ENCODE measurements around the gene MAP1B. TPM values are rescaled to one million over a fixed set of nuclear protein-coding genes. Genes with fewer than 3 reads are reported as not detected.

MAP1B gene
- total and polyA plus RNA-seq, 4 donors = 0.58 to 5.0 (median 2.1) TPM

DNA sequence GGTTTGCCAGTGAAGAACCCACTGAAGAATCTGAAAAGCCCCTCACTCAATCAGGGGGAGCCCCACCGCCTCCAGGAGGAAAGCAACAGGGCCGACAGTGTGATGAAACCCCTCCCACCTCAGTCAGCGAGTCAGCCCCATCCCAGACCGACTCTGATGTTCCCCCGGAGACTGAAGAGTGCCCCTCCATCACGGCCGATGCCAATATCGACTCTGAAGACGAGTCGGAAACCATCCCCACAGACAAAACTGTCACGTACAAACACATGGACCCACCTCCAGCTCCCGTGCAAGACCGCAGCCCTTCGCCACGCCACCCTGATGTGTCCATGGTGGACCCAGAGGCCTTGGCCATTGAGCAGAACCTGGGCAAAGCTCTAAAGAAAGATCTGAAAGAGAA lies 92.4 kb downstream of the MAP1B start:
- H3K9me3 ChIP-seq (ENCODE audit: control insufficient read depth in 4 of 4, low read length in 3 of 4) = no peaks in the 10 kb centered on the region
- WGBS = 93% methylated on average over 15 of the region's 15 CpGs
- H3K27me3 ChIP-seq (ENCODE audit: control insufficient read depth in 4 of 4, insufficient read depth in 4 of 4, low read length in 3 of 4) = no peaks in the 10 kb centered on the region
- H3K4me3 ChIP-seq (ENCODE audit: low read depth in 1 of 3, low read length in 3 of 3) = no peak overlapping the region
- no peaks in the 10 kb centered on the region for H3K36me3 ChIP-seq (ENCODE audit: control insufficient read depth in 4 of 4, insufficient read depth in 3 of 4, low read depth in 1 of 4, low read length in 3 of 4)
- TF ChIP-seq JUND (IDR thresholded peaks at IDR 0.05) = no peak
- no peak for TF ChIP-seq FOXA1 (IDR thresholded peaks at IDR 0.05)
- TF ChIP-seq GABPA (IDR thresholded peaks at IDR 0.05 in 1 of 2, conservative IDR thresholded peaks at IDR 0.05 in 1 of 2) = no peak
- TF ChIP-seq FOXA2 (IDR thresholded peaks at IDR 0.05) = no peak
- no peak for TF ChIP-seq RAD21 (IDR thresholded peaks at IDR 0.05)
- H3K9ac ChIP-seq (ENCODE audit: low read depth in 1 of 2, low read length in 2 of 2) = no peak overlapping the region
- H3K27ac ChIP-seq (ENCODE audit: low read depth in 1 of 2, low read length in 2 of 2) = no peak overlapping the region
- no peaks in the 10 kb centered on the region for H3K4me1 ChIP-seq (ENCODE audit: control insufficient read depth in 4 of 4, insufficient read depth in 4 of 4, low read length in 3 of 4)
- no peak for DNase-seq (ENCODE audit: low spot score)

DNA sequence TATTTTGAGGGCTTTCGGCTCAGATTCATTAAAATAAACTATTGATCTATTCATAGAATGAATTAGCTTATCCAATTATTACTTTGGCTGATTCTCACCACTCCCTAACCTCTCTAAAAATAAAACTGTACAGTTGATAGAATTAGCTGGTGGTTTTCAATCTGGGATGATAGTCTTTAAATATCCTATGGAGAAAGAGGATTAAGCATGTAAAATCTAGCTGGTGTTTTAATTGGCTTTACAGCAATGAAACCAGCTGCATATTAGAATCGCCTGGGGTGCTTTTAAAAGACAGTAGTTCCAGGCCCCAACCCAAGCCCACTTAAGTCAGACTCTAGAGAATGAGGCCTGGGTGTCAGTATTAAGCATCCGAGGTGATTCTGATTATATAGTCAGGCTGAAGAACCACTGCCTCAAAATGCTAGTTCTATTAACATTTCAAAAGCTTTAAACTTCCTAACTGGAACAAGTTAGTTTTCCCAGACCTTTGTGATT lies 95.1 kb downstream of the MAP1B start:
- no peak for DNase-seq (ENCODE audit: low spot score)
- 87% methylated on average over 3 of the region's 3 CpGs for WGBS
- no peaks in the 10 kb centered on the region for H3K36me3 ChIP-seq (ENCODE audit: control insufficient read depth in 4 of 4, insufficient read depth in 3 of 4, low read depth in 1 of 4, low read length in 3 of 4)
- no peaks in the 10 kb centered on the region for H3K9me3 ChIP-seq (ENCODE audit: control insufficient read depth in 4 of 4, low read length in 3 of 4)
- H3K4me3 ChIP-seq (ENCODE audit: low read depth in 1 of 3, low read length in 3 of 3) = no peak overlapping the region
- no peak overlapping the region for H3K9ac ChIP-seq (ENCODE audit: low read depth in 1 of 2, low read length in 2 of 2)
- H3K27me3 ChIP-seq (ENCODE audit: control insufficient read depth in 4 of 4, insufficient read depth in 4 of 4, low read length in 3 of 4) = no peaks in the 10 kb centered on the region
- no peaks in the 10 kb centered on the region for H3K4me1 ChIP-seq (ENCODE audit: control insufficient read depth in 4 of 4, insufficient read depth in 4 of 4, low read length in 3 of 4)
- TF ChIP-seq, protein P1, sequence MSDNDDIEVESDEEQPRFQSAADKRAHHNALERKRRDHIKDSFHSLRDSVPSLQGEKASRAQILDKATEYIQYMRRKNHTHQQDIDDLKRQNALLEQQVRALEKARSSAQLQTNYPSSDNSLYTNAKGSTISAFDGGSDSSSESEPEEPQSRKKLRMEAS (IDR thresholded peaks at IDR 0.05) = no peak
- no peak for TF ChIP-seq FOXA1 (IDR thresholded peaks at IDR 0.05)
- TF ChIP-seq NR2F2 (IDR thresholded peaks at IDR 0.05) = no peak
- no peak for TF ChIP-seq RAD21 (IDR thresholded peaks at IDR 0.05)
- no peak for TF ChIP-seq RXRA (IDR thresholded peaks at IDR 0.05)
- TF ChIP-seq, protein P2, sequence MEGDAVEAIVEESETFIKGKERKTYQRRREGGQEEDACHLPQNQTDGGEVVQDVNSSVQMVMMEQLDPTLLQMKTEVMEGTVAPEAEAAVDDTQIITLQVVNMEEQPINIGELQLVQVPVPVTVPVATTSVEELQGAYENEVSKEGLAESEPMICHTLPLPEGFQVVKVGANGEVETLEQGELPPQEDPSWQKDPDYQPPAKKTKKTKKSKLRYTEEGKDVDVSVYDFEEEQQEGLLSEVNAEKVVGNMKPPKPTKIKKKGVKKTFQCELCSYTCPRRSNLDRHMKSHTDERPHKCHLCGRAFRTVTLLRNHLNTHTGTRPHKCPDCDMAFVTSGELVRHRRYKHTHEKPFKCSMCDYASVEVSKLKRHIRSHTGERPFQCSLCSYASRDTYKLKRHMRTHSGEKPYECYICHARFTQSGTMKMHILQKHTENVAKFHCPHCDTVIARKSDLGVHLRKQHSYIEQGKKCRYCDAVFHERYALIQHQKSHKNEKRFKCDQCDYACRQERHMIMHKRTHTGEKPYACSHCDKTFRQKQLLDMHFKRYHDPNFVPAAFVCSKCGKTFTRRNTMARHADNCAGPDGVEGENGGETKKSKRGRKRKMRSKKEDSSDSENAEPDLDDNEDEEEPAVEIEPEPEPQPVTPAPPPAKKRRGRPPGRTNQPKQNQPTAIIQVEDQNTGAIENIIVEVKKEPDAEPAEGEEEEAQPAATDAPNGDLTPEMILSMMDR (IDR thresholded peaks at IDR 0.05; ENCODE audit: low read depth, low read length, missing input control) = no peak
- no peak for TF ChIP-seq YY1 (IDR thresholded peaks at IDR 0.05)
- no peak for TF ChIP-seq FOXA2 (IDR thresholded peaks at IDR 0.05)
- TF ChIP-seq SP1 (IDR thresholded peaks at IDR 0.05) = no peak
- TF ChIP-seq, protein P3, sequence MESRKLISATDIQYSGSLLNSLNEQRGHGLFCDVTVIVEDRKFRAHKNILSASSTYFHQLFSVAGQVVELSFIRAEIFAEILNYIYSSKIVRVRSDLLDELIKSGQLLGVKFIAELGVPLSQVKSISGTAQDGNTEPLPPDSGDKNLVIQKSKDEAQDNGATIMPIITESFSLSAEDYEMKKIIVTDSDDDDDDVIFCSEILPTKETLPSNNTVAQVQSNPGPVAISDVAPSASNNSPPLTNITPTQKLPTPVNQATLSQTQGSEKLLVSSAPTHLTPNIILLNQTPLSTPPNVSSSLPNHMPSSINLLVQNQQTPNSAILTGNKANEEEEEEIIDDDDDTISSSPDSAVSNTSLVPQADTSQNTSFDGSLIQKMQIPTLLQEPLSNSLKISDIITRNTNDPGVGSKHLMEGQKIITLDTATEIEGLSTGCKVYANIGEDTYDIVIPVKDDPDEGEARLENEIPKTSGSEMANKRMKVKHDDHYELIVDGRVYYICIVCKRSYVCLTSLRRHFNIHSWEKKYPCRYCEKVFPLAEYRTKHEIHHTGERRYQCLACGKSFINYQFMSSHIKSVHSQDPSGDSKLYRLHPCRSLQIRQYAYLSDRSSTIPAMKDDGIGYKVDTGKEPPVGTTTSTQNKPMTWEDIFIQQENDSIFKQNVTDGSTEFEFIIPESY (IDR thresholded peaks at IDR 0.05) = no peak
- TF ChIP-seq HNF4G (IDR thresholded peaks at IDR 0.05) = no peak
- no peak for TF ChIP-seq GABPA (IDR thresholded peaks at IDR 0.05 in 1 of 2, conservative IDR thresholded peaks at IDR 0.05 in 1 of 2)
- TF ChIP-seq TAF1 (conservative IDR thresholded peaks at IDR 0.05) = no peak
- TF ChIP-seq EGR1 (IDR thresholded peaks at IDR 0.05; ENCODE audit: low read depth in 2 of 2) = no peak
- TF ChIP-seq HNF4A (conservative IDR thresholded peaks at IDR 0.05) = no peak
- TF ChIP-seq JUND (IDR thresholded peaks at IDR 0.05) = no peak
- no peak overlapping the region for H3K27ac ChIP-seq (ENCODE audit: low read depth in 1 of 2, low read length in 2 of 2)
